Measurements from ENCODE around the gene EFHD1. TPM values are rescaled to one million over a fixed set of nuclear protein-coding genes. Genes with fewer than 3 reads are reported as not detected.
A peak's percentile ranks its signal among the peaks of the same experiment; 100 is the strongest.
"Not testable (repeated sequence)": the region's sequence is repeated elsewhere in the genome, so short reads cannot be mapped to it uniquely, and the experiment has no call there.

Gene EFHD1
- total and polyA plus RNA-seq, 9 donors: 7.0 to 39.6 (median 26.7) TPM

GRCh38 chr2:232666051-232666805 is 32.8 kb downstream of the EFHD1 start:
- 67% methylated on average over 4 of the region's 7 CpGs for WGBS (ENCODE audit: insufficient coverage)
- DNase-seq: no peak
- H3K4me3 ChIP-seq (ENCODE audit: low read length): no peak overlapping the region

GRCh38 chr2:232667989-232668583 is 34.7 kb downstream of the EFHD1 start:
- H3K9me3 ChIP-seq (replicated peaks; ENCODE audit: control insufficient read depth, low read depth, low read length): no peaks in the 10 kb centered on the region
- H3K36me3 ChIP-seq (ENCODE audit: control insufficient read depth, insufficient read depth, low read length): no peaks in the 10 kb centered on the region
- WGBS (ENCODE audit: insufficient coverage): 75% methylated on average over 4 of the region's 10 CpGs
- H3K27me3 ChIP-seq (ENCODE audit: control insufficient read depth, insufficient read depth, low read length): no peaks in the 10 kb centered on the region
- H3K27ac ChIP-seq (ENCODE audit: low read length): no peak overlapping the region
- no peak overlapping the region for H3K4me3 ChIP-seq (ENCODE audit: low read length)
- no peak for DNase-seq
- H3K4me1 ChIP-seq (ENCODE audit: control insufficient read depth, insufficient read depth, low read length): peaks cover 10% of the 10 kb centered on the region

More at GRCh38 chr2:232666051-232666805, 32.8 kb downstream of the EFHD1 start:
- H3K27me3 ChIP-seq (ENCODE audit: control insufficient read depth, insufficient read depth, low read length): no peaks in the 10 kb centered on the region
- H3K36me3 ChIP-seq (ENCODE audit: control insufficient read depth, insufficient read depth, low read length): no peaks in the 10 kb centered on the region
- H3K9me3 ChIP-seq (replicated peaks; ENCODE audit: control insufficient read depth, low read depth, low read length): no peaks in the 10 kb centered on the region
- H3K4me1 ChIP-seq (ENCODE audit: control insufficient read depth, insufficient read depth, low read length): peaks cover 10% of the 10 kb centered on the region
- no peak overlapping the region for H3K27ac ChIP-seq (ENCODE audit: low read length)

GRCh38 chr2:232668805-232669444 is 35.5 kb downstream of the EFHD1 start:
- Histone ChIP-seq H3K4me1 (ENCODE audit: control insufficient read depth, insufficient read depth, low read length) (peaks cover 10% of the 10 kb centered on the region), H3K27ac (ENCODE audit: low read length) (no peak overlapping the region), H3K27me3 (ENCODE audit: control insufficient read depth, insufficient read depth, low read length) (no peaks in the 10 kb centered on the region), H3K9me3 (replicated peaks; ENCODE audit: control insufficient read depth, low read depth, low read length) (no peaks in the 10 kb centered on the region), H3K36me3 (ENCODE audit: control insufficient read depth, insufficient read depth, low read length) (no peaks in the 10 kb centered on the region), H3K4me3 (ENCODE audit: low read length) (no peak overlapping the region)
- WGBS (ENCODE audit: insufficient coverage): 26% methylated on average over 5 of the region's 17 CpGs
- DNase-seq: peak; percentile 50

- Histone ChIP-seq H3K9me3 (replicated peaks; ENCODE audit: control insufficient read depth, low read depth, low read length) (no peaks in the 10 kb centered on the region), H3K27me3 (ENCODE audit: control insufficient read depth, insufficient read depth, low read length) (no peaks in the 10 kb centered on the region), H3K27ac (ENCODE audit: low read length) (no peak overlapping the region), H3K4me1 (ENCODE audit: control insufficient read depth, insufficient read depth, low read length) (peaks cover 4% of the 10 kb centered on the region), H3K4me3 (ENCODE audit: low read length) (no peak overlapping the region), H3K36me3 (ENCODE audit: control insufficient read depth, insufficient read depth, low read length) (no peaks in the 10 kb centered on the region)
- WGBS (ENCODE audit: insufficient coverage): no CpG with 5 or more reads among the region's 1 CpG
- DNase-seq: no peak
These were observed 39.2 kb downstream of the EFHD1 start for GRCh38 chr2:232672588-232672987.

- no peaks in the 10 kb centered on the region for H3K4me1 ChIP-seq (ENCODE audit: control insufficient read depth, insufficient read depth, low read length)
- no peaks in the 10 kb centered on the region for H3K36me3 ChIP-seq (ENCODE audit: control insufficient read depth, insufficient read depth, low read length)
- H3K4me3 ChIP-seq (ENCODE audit: low read length): no peak overlapping the region
- DNase-seq: no peak
- H3K9me3 ChIP-seq (replicated peaks; ENCODE audit: control insufficient read depth, low read depth, low read length): no peaks in the 10 kb centered on the region
- H3K27me3 ChIP-seq (ENCODE audit: control insufficient read depth, insufficient read depth, low read length): no peaks in the 10 kb centered on the region
- WGBS (ENCODE audit: insufficient coverage): 57% methylated on average over 5 of the region's 6 CpGs
- no peak overlapping the region for H3K27ac ChIP-seq (ENCODE audit: low read length)
These were observed 41.1 kb downstream of the EFHD1 start for GRCh38 chr2:232674491-232674890.

- 83% methylated on average over 10 of the region's 10 CpGs for WGBS (ENCODE audit: insufficient coverage)
- H3K9me3 ChIP-seq (replicated peaks; ENCODE audit: control insufficient read depth, low read depth, low read length): no peaks in the 10 kb centered on the region
- no peaks in the 10 kb centered on the region for H3K4me1 ChIP-seq (ENCODE audit: control insufficient read depth, insufficient read depth, low read length)
- DNase-seq: no peak
- no peak overlapping the region for H3K27ac ChIP-seq (ENCODE audit: low read length)
- no peaks in the 10 kb centered on the region for H3K36me3 ChIP-seq (ENCODE audit: control insufficient read depth, insufficient read depth, low read length)
- H3K4me3 ChIP-seq (ENCODE audit: low read length): no peak overlapping the region
- no peaks in the 10 kb centered on the region for H3K27me3 ChIP-seq (ENCODE audit: control insufficient read depth, insufficient read depth, low read length)
These were observed 42.0 kb downstream of the EFHD1 start for GRCh38 chr2:232675381-232675780.

- WGBS (ENCODE audit: insufficient coverage): no CpG with 5 or more reads among the region's 7 CpGs
- Histone ChIP-seq H3K27ac (ENCODE audit: low read length) (no peak overlapping the region), H3K27me3 (ENCODE audit: control insufficient read depth, insufficient read depth, low read length) (no peaks in the 10 kb centered on the region), H3K4me1 (ENCODE audit: control insufficient read depth, insufficient read depth, low read length) (no peaks in the 10 kb centered on the region), H3K9me3 (replicated peaks; ENCODE audit: control insufficient read depth, low read depth, low read length) (no peaks in the 10 kb centered on the region), H3K4me3 (ENCODE audit: low read length) (no peak overlapping the region), H3K36me3 (ENCODE audit: control insufficient read depth, insufficient read depth, low read length) (no peaks in the 10 kb centered on the region)
- DNase-seq: no peak
These were observed 46.6 kb downstream of the EFHD1 start for GRCh38 chr2:232680006-232680405.

- WGBS (ENCODE audit: insufficient coverage): 88% methylated on average over 6 of the region's 10 CpGs
- no peaks in the 10 kb centered on the region for H3K36me3 ChIP-seq (ENCODE audit: control insufficient read depth, insufficient read depth, low read length)
These were observed 48.1 kb downstream of the EFHD1 start for GRCh38 chr2:232681527-232681926.

GRCh38 chr2:232683368-232683767 is 50.0 kb downstream of the EFHD1 start:
- peak; percentile 13 for DNase-seq
- Histone ChIP-seq H3K4me1 (ENCODE audit: control insufficient read depth, insufficient read depth, low read length) (peaks cover 12% of the 10 kb centered on the region), H3K27me3 (ENCODE audit: control insufficient read depth, insufficient read depth, low read length) (no peaks in the 10 kb centered on the region), H3K27ac (ENCODE audit: low read length) (no peak overlapping the region), H3K36me3 (ENCODE audit: control insufficient read depth, insufficient read depth, low read length) (no peaks in the 10 kb centered on the region), H3K4me3 (ENCODE audit: low read length) (no peak overlapping the region), H3K9me3 (replicated peaks; ENCODE audit: control insufficient read depth, low read depth, low read length) (no peaks in the 10 kb centered on the region)
- WGBS (ENCODE audit: insufficient coverage): no CpG with 5 or more reads among the region's 1 CpG

More at GRCh38 chr2:232681527-232681926, 48.1 kb downstream of the EFHD1 start:
- Histone ChIP-seq H3K9me3 (replicated peaks; ENCODE audit: control insufficient read depth, low read depth, low read length) (no peaks in the 10 kb centered on the region), H3K27ac (ENCODE audit: low read length) (no peak overlapping the region), H3K4me3 (ENCODE audit: low read length) (no peak overlapping the region), H3K27me3 (ENCODE audit: control insufficient read depth, insufficient read depth, low read length) (no peaks in the 10 kb centered on the region), H3K4me1 (ENCODE audit: control insufficient read depth, insufficient read depth, low read length) (no peaks in the 10 kb centered on the region)
- no peak for DNase-seq

GRCh38 chr2:232685391-232685790 is 52.0 kb downstream of the EFHD1 start:
- 87% methylated on average over 3 of the region's 6 CpGs for WGBS (ENCODE audit: insufficient coverage)
- not testable (repeated sequence) for DNase-seq; H3K27me3 ChIP-seq (ENCODE audit: control insufficient read depth, insufficient read depth, low read length)

More at GRCh38 chr2:232685391-232685790, 52.0 kb downstream of the EFHD1 start:
- H3K27ac ChIP-seq (ENCODE audit: low read length); H3K36me3 ChIP-seq (ENCODE audit: control insufficient read depth, insufficient read depth, low read length); H3K9me3 ChIP-seq (replicated peaks; ENCODE audit: control insufficient read depth, low read depth, low read length); H3K4me3 ChIP-seq (ENCODE audit: low read length): not testable (repeated sequence)
- peaks cover 23% of the 10 kb centered on the region for H3K4me1 ChIP-seq (ENCODE audit: control insufficient read depth, insufficient read depth, low read length)
